Neuronal stem cell (in vitro differentiated cells): ENCODE results near the gene SORCS2.

Experiments used
- DNase-seq: peaks from one replicate; pipeline ENCODE4 v3.0.0-alpha.2; 2013; ENCODE audit warnings: low spot score
- H2AFZ ChIP-seq: one replicate; pipeline ENCODE4 v1.6.1; 2013; ENCODE audit warnings: mild to moderate bottlenecking, low read length, inconsistent platforms
- H2AK5ac ChIP-seq: 2 replicates; pipeline ENCODE4 v1.6.1; 2013; ENCODE audit warnings: low read depth, mild to moderate bottlenecking, inconsistent platforms, low read length, moderate library complexity, mixed read lengths
- H2BK120ac ChIP-seq: 2 replicates; pipeline ENCODE4 v1.6.1; 2013; ENCODE audit warnings: low read depth, mild to moderate bottlenecking, inconsistent platforms, low read length, moderate library complexity, mixed read lengths
- H2BK12ac ChIP-seq: one replicate; pipeline ENCODE4 v1.6.1; 2013; ENCODE audit warnings: low read length, inconsistent platforms
- H2BK15ac ChIP-seq: 2 replicates; pipeline ENCODE4 v1.6.1; 2013; ENCODE audit warnings: mild to moderate bottlenecking, low read length, inconsistent platforms, mixed read lengths
- H2BK5ac ChIP-seq: one replicate; pipeline ENCODE4 v1.6.1; 2013; ENCODE audit warnings: inconsistent platforms, mild to moderate bottlenecking, low read length, moderate library complexity
- H3K14ac ChIP-seq: one replicate; pipeline ENCODE4 v1.6.1; 2013; ENCODE audit warnings: low read length, inconsistent platforms
- H3K18ac ChIP-seq: 2 replicates; pipeline ENCODE4 v1.6.1; 2013; ENCODE audit warnings: low read length, inconsistent platforms
- H3K23ac ChIP-seq: 2 replicates; pipeline ENCODE4 v1.6.1; 2013; ENCODE audit warnings: low read depth, mild to moderate bottlenecking, mixed read lengths, low read length, inconsistent platforms; ENCODE audit not compliant: poor library complexity
- H3K27ac ChIP-seq: replicated peaks from 3 replicates; pipeline ENCODE4 v1.5.1; 2013; ENCODE audit warnings: low read length, inconsistent platforms
- H3K27me3 ChIP-seq, 3 experiments: 2 replicates each; pipeline ENCODE4 v1.6.1; 2013; ENCODE audit warnings: low read length in 3 of 3, mild to moderate bottlenecking in 2 of 3, inconsistent platforms in 1 of 3, low read depth in 1 of 3, mixed read lengths in 1 of 3, moderate library complexity in 1 of 3; ENCODE audit not compliant: control insufficient read depth in 3 of 3, insufficient read depth in 3 of 3
- H3K36me3 ChIP-seq, 2 donors: replicated peaks in 1 of 2; 2 replicates each; pipeline ENCODE4 v1.6.1; 2013; ENCODE audit warnings: low read length in 2 of 2; ENCODE audit not compliant: control insufficient read depth in 2 of 2, insufficient read depth in 2 of 2
- H3K4ac ChIP-seq: 2 replicates; pipeline ENCODE4 v1.6.1; 2013; ENCODE audit warnings: inconsistent platforms, mild to moderate bottlenecking, low read length, moderate library complexity
- H3K4me1 ChIP-seq, 2 donors: 1 replicate in 1 of 2; 2 replicates in 1 of 2; pipeline ENCODE4 v1.6.1; 2013; ENCODE audit warnings: low read length in 2 of 2, low read depth in 1 of 2; ENCODE audit not compliant: control insufficient read depth in 2 of 2, insufficient read depth in 1 of 2
- H3K4me2 ChIP-seq: one replicate; pipeline ENCODE4 v1.6.1; 2013; ENCODE audit warnings: mild to moderate bottlenecking, low read length, inconsistent platforms; ENCODE audit not compliant: insufficient read depth, poor library complexity, severe bottlenecking
- H3K4me3 ChIP-seq, 2 donors: 2 replicates each; pipeline ENCODE4 v1.5.1; 2013; ENCODE audit warnings: low read length in 2 of 2, mild to moderate bottlenecking in 2 of 2, inconsistent platforms in 1 of 2, moderate library complexity in 1 of 2
- H3K79me1 ChIP-seq: one replicate; pipeline ENCODE4 v1.6.1; 2013; ENCODE audit warnings: low read depth, mild to moderate bottlenecking, inconsistent platforms, low read length, moderate library complexity
- H3K9ac ChIP-seq: one replicate; pipeline ENCODE4 v1.6.1; 2013; ENCODE audit warnings: mild to moderate bottlenecking, low read depth, low read length, inconsistent platforms; ENCODE audit not compliant: poor library complexity
- H3K9me3 ChIP-seq, 2 donors: replicated peaks in 1 of 2; 2 replicates each; pipeline versions ENCODE3 to v1.6.1; 2013; ENCODE audit warnings: low read length in 2 of 2, mild to moderate bottlenecking in 2 of 2, inconsistent platforms in 1 of 2, low read depth in 1 of 2, mixed read lengths in 1 of 2, moderate library complexity in 1 of 2; ENCODE audit not compliant: control insufficient read depth in 2 of 2, insufficient read depth in 1 of 2
- H4K8ac ChIP-seq: one replicate; pipeline ENCODE4 v1.6.1; 2013; ENCODE audit warnings: low read depth, mild to moderate bottlenecking, inconsistent platforms, low read length, moderate library complexity
- H4K91ac ChIP-seq: one replicate; pipeline ENCODE4 v1.6.1; 2013; ENCODE audit warnings: low read length, low read depth, mild to moderate bottlenecking, inconsistent platforms; ENCODE audit not compliant: poor library complexity
- WGBS, 2 donors: extraction: QIAGEN DNeasy Blood & Tissue Kit; methylation state at CpG; one replicate each; pipeline ENCODE4 v1.1.7; 2013; ENCODE audit warnings: missing lambda C conversion rate in 2 of 2, mixed read lengths in 1 of 2; ENCODE audit not compliant: insufficient read length in 2 of 2, insufficient replicate concordance in 1 of 2; ENCODE audit errors: extremely low coverage in 2 of 2; 5-methylcytosine and 5-hydroxymethylcytosine counted together

Gene SORCS2

GRCh38 chr4:7722766-7723387 lies 530.5 kb downstream of the SORCS2 start:
- Histone ChIP-seq H2AK5ac (no peak overlapping the region), H3K27me3 (peaks cover 0 to 23% (median 7%) of the 10 kb centered on the region in 3 experiments), H3K4ac (no peak overlapping the region), H3K23ac (no peak overlapping the region), H3K27ac (no peak overlapping the region), H3K9me3 (no peaks in the 10 kb centered on the region), H2BK12ac (no peak overlapping the region), H2AFZ (no peak overlapping the region), H3K9ac (no peak overlapping the region), H3K4me2 (no peak overlapping the region), H2BK5ac (no peak overlapping the region), H2BK120ac (no peak overlapping the region), H4K8ac (no peak overlapping the region), H3K4me1 (no peaks in the 10 kb centered on the region), H3K36me3 (no peaks in the 10 kb centered on the region), H4K91ac (no peak overlapping the region), H3K4me3 (no peak overlapping the region), H3K14ac (no peak overlapping the region), H2BK15ac (no peak overlapping the region), H3K79me1 (no peaks in the 10 kb centered on the region), H3K18ac (no peak overlapping the region)
- no CpG with 5 or more reads among the region's 22 CpGs for WGBS, 2 donors
- no peak for DNase-seq

GRCh38 chr4:7723625-7724024 lies 531.3 kb downstream of the SORCS2 start:
- no peak overlapping the region for H2BK15ac ChIP-seq
- H3K18ac ChIP-seq: peak overlapping the region; percentile 35
- H2AFZ ChIP-seq: no peak overlapping the region
- no peak overlapping the region for H2BK120ac ChIP-seq
- H3K4ac ChIP-seq: no peak overlapping the region
- peak overlapping the region in 1 of 2 donors; percentile 14 for H3K4me3 ChIP-seq
- H3K4me2 ChIP-seq: no peak overlapping the region
- no peak for DNase-seq
- H3K79me1 ChIP-seq: no peaks in the 10 kb centered on the region
- H3K36me3 ChIP-seq: no peaks in the 10 kb centered on the region
- H2BK5ac ChIP-seq: no peak overlapping the region
- no peak overlapping the region for H3K14ac ChIP-seq
- no peak overlapping the region for H3K9ac ChIP-seq
- H3K23ac ChIP-seq: no peak overlapping the region
- no peak overlapping the region for H3K27ac ChIP-seq
- no peak overlapping the region for H2BK12ac ChIP-seq
- H3K27me3 ChIP-seq: peaks cover 0 to 16% (median 7%) of the 10 kb centered on the region in 3 experiments
- no peaks in the 10 kb centered on the region for H3K4me1 ChIP-seq
- no peak overlapping the region for H4K91ac ChIP-seq
- no peak overlapping the region for H2AK5ac ChIP-seq
- no peak overlapping the region for H4K8ac ChIP-seq
- no peaks in the 10 kb centered on the region for H3K9me3 ChIP-seq
- WGBS, 2 donors: no CpG with 5 or more reads among the region's 16 CpGs

- Histone ChIP-seq H4K8ac (no peak overlapping the region), H3K27me3 (peaks cover 0 to 4% (median 0%) of the 10 kb centered on the region in 3 experiments), H2BK120ac (no peak overlapping the region), H3K79me1 (no peaks in the 10 kb centered on the region), H2AFZ (no peak overlapping the region), H3K9ac (peak overlapping the region; percentile 50), H3K14ac (peak overlapping the region; percentile 51), H2BK5ac (no peak overlapping the region), H2BK12ac (no peak overlapping the region), H3K27ac (no peak overlapping the region), H3K4ac (peak overlapping the region; percentile 60), H3K4me3 (no peak overlapping the region), H3K4me2 (no peak overlapping the region), H3K36me3 (no peaks in the 10 kb centered on the region), H3K4me1 (peaks cover 0 to 3% of the 10 kb centered on the region in 2 donors), H3K23ac (peak overlapping the region; percentile 57), H2BK15ac (no peak overlapping the region), H2AK5ac (no peak overlapping the region), H3K9me3 (no peaks in the 10 kb centered on the region), H4K91ac (no peak overlapping the region), H3K18ac (peak overlapping the region; percentile 27)
- no CpG with 5 or more reads among the region's 9 CpGs for WGBS, 2 donors
- no peak for DNase-seq
Measured at GRCh38 chr4:7725951-7726350, 533.6 kb downstream of the SORCS2 start.

- no peaks in the 10 kb centered on the region for H3K36me3 ChIP-seq
- no peak overlapping the region for H3K4me3 ChIP-seq
- H3K23ac ChIP-seq: peak overlapping the region; percentile 68
- H3K9ac ChIP-seq: peak overlapping the region; percentile 14
- H3K79me1 ChIP-seq: no peaks in the 10 kb centered on the region
- H2AFZ ChIP-seq: no peak overlapping the region
- no peak overlapping the region for H2BK5ac ChIP-seq
- peak overlapping the region; percentile 33 for H3K18ac ChIP-seq
- no peak overlapping the region for H2BK15ac ChIP-seq
- H3K4me1 ChIP-seq: peaks cover 0 to 3% of the 10 kb centered on the region in 2 donors
- no CpG with 5 or more reads among the region's 22 CpGs for WGBS, 2 donors
- no peak overlapping the region for H4K91ac ChIP-seq
- no peak overlapping the region for H4K8ac ChIP-seq
- no peak overlapping the region for H3K4me2 ChIP-seq
- DNase-seq: no peak
- peaks cover 0 to 4% (median 0%) of the 10 kb centered on the region in 3 experiments for H3K27me3 ChIP-seq
- H3K14ac ChIP-seq: no peak overlapping the region
- H3K4ac ChIP-seq: no peak overlapping the region
- no peak overlapping the region for H2AK5ac ChIP-seq
- no peak overlapping the region for H3K27ac ChIP-seq
- H3K9me3 ChIP-seq: no peaks in the 10 kb centered on the region
- no peak overlapping the region for H2BK120ac ChIP-seq
- no peak overlapping the region for H2BK12ac ChIP-seq
Measured at GRCh38 chr4:7726665-7727413, 534.5 kb downstream of the SORCS2 start.
